ENCODE results near the gene SMAD5. TPM values are rescaled to one million over a fixed set of nuclear protein-coding genes. Genes with fewer than 3 reads are reported as not detected.

The SMAD5 gene
- total and polyA plus RNA-seq, 5 donors from 2014 or later = 3.5 to 12.0 (median 4.5) TPM

DNA sequence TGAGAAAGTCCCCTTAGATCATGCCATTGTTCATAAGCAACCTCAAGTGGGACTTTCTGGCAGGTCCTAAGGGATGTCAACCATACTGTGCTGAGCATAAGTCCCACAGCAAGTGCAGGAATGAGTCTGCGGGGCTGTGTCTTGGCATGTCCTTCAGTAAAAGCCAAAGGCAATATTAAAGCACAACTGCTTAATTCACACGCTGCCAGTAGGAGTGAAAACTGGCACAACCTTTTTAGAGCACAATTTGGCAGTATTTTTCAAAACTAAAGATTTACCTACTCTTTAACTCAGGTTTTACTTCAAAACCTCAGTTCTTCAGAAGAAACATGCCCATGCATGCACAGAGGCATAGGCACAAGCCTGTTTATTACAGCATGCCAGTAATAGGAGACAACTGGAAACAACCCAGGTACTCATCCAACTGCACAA, 24.4 kb upstream of the SMAD5 start:
- no peaks in the 10 kb centered on the region for H3K27me3 ChIP-seq (ENCODE audit: control insufficient read depth, insufficient read depth, low read length)
- no peak for ATAC-seq (ENCODE audit: low read depth in 2 of 2)
- H3K27ac ChIP-seq (ENCODE audit: insufficient read depth, low read length, poor library complexity, severe bottlenecking) = no peak overlapping the region
- peaks cover 0 to under 1% (median 0%) of the 10 kb centered on the region in 7 donors for H3K9me3 Mint-ChIP-seq
- H3K4me3 Mint-ChIP-seq = no peak overlapping the region
- H3K27me3 Mint-ChIP-seq = peaks cover 20% of the 10 kb centered on the region
- no peaks in the 10 kb centered on the region for H3K36me3 Mint-ChIP-seq
- DNase-seq = no peak
- H3K4me1 Mint-ChIP-seq = no peaks in the 10 kb centered on the region
- H3K36me3 ChIP-seq (ENCODE audit: control insufficient read depth, insufficient read depth, low read length) = no peaks in the 10 kb centered on the region
- no peak overlapping the region for H3K27ac Mint-ChIP-seq
- no peak overlapping the region for H3K4me3 ChIP-seq (ENCODE audit: low read depth, low read length)
- no peaks in the 10 kb centered on the region for H3K9me3 ChIP-seq (ENCODE audit: control insufficient read depth in 2 of 2, low read length in 2 of 2)
- H3K4me1 ChIP-seq (ENCODE audit: control insufficient read depth, insufficient read depth, low read length, poor library complexity, severe bottlenecking) = no peaks in the 10 kb centered on the region

DNA sequence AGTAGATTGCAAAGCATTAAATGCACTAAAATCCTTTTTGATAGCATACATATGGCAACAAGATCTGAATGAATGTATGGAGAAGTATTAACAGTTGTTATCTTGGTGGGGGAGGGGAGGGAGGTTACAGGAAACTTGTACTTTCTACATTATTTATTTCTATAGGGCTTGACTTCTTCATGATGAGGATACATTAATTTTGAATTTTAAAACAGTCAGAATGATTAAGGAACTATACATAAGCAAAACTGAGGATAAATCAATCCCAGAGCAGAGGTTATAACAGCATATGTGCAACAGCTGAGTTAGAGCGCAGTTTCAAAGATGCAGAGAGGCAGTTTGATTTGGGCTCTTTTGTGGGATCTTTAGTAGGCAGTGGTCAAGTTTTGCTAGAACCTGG, 23.9 kb upstream of the SMAD5 start:
- H3K27me3 Mint-ChIP-seq = peaks cover 25% of the 10 kb centered on the region
- H3K4me3 Mint-ChIP-seq = no peak overlapping the region
- Histone ChIP-seq H3K27me3 (ENCODE audit: control insufficient read depth, insufficient read depth, low read length) (no peaks in the 10 kb centered on the region), H3K36me3 (ENCODE audit: control insufficient read depth, insufficient read depth, low read length) (no peaks in the 10 kb centered on the region), H3K4me3 (ENCODE audit: low read depth, low read length) (no peak overlapping the region), H3K27ac (ENCODE audit: insufficient read depth, low read length, poor library complexity, severe bottlenecking) (no peak overlapping the region), H3K9me3 (ENCODE audit: control insufficient read depth in 2 of 2, low read length in 2 of 2) (no peaks in the 10 kb centered on the region), H3K4me1 (ENCODE audit: control insufficient read depth, insufficient read depth, low read length, poor library complexity, severe bottlenecking) (no peaks in the 10 kb centered on the region)
- no peaks in the 10 kb centered on the region for H3K36me3 Mint-ChIP-seq
- ATAC-seq (ENCODE audit: low read depth in 2 of 2) (no peak), DNase-seq (no peak)
- peaks cover 0 to 3% (median 0%) of the 10 kb centered on the region in 7 donors for H3K9me3 Mint-ChIP-seq
- H3K27ac Mint-ChIP-seq = no peak overlapping the region
- no peaks in the 10 kb centered on the region for H3K4me1 Mint-ChIP-seq

DNA sequence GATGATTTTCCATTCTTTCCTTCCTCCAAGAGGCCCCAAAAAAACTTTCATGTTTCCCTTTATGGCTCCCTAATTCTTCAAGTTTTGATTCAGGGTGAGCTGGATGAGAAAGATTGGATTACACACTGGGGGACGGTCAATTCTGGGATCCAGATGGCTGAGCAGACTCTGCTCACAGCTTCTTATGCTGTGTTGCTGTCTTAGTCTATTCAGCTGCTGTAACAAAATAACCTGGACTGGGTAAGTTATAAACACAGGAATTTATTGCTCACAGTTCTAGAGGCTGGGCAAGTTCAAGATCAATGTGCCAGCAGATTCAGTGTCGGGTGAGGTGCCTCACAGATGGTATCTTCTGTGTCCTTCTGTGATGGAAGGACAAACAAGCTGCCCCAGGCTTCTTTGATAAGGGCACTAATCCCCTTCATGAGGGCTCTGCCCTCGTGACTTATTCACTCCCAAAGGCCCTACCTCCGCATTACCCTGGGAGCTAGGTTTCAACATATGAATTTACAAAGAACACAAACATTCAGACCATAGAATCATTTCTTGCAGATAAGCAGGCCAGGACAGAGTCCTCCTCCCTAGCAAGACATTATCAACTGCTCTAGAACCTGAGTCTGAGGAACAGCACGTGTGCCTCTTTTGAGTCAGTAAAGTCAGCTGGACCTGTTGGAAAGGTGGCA, 23.1 kb upstream of the SMAD5 start:
- Mint-ChIP-seq H3K36me3 (no peaks in the 10 kb centered on the region), H3K9me3 (peaks cover 0 to 3% (median 0%) of the 10 kb centered on the region in 7 donors), H3K4me3 (no peak overlapping the region), H3K27me3 (peaks cover 24% of the 10 kb centered on the region), H3K27ac (no peak overlapping the region), H3K4me1 (no peaks in the 10 kb centered on the region)
- Histone ChIP-seq H3K27me3 (ENCODE audit: control insufficient read depth, insufficient read depth, low read length) (peaks cover 2% of the 10 kb centered on the region), H3K9me3 (ENCODE audit: control insufficient read depth in 2 of 2, low read length in 2 of 2) (no peaks in the 10 kb centered on the region), H3K4me3 (ENCODE audit: low read depth, low read length) (no peak overlapping the region), H3K36me3 (ENCODE audit: control insufficient read depth, insufficient read depth, low read length) (no peaks in the 10 kb centered on the region), H3K27ac (ENCODE audit: insufficient read depth, low read length, poor library complexity, severe bottlenecking) (no peak overlapping the region), H3K4me1 (ENCODE audit: control insufficient read depth, insufficient read depth, low read length, poor library complexity, severe bottlenecking) (no peaks in the 10 kb centered on the region)
- DNase-seq (no peak), ATAC-seq (ENCODE audit: low read depth in 2 of 2) (no peak)

DNA sequence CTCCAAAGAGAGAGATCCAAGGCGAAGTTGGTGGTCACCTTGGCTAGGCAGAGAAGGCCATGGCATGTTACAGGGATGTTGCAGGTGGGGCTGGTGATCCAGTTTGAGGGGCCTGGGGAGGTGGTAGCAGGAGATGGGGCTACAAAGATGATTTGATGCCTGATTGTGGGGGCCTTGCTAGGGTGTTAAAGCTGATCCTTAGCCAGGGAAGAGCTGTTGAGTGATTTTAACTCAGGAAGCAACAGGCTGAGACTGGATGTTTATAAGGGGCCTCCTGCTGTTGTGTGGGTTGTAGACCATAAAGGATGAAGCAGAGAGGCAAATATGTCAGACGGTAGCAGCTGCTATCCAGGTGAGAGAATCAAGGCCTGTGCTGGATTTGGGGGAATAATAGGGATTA, 19.0 kb upstream of the SMAD5 start:
- ATAC-seq (ENCODE audit: low read depth in 2 of 2) = no peak
- Mint-ChIP-seq H3K4me3 (no peak overlapping the region), H3K36me3 (no peaks in the 10 kb centered on the region), H3K27me3 (peaks cover 14% of the 10 kb centered on the region), H3K4me1 (no peaks in the 10 kb centered on the region), H3K9me3 (peaks cover 0 to 5% (median 0%) of the 10 kb centered on the region in 7 donors), H3K27ac (no peak overlapping the region)
- Histone ChIP-seq H3K27me3 (ENCODE audit: control insufficient read depth, insufficient read depth, low read length) (peaks cover 12% of the 10 kb centered on the region), H3K9me3 (ENCODE audit: control insufficient read depth in 2 of 2, low read length in 2 of 2) (no peaks in the 10 kb centered on the region), H3K4me3 (ENCODE audit: low read depth, low read length) (no peak overlapping the region), H3K27ac (ENCODE audit: insufficient read depth, low read length, poor library complexity, severe bottlenecking) (no peak overlapping the region), H3K4me1 (ENCODE audit: control insufficient read depth, insufficient read depth, low read length, poor library complexity, severe bottlenecking) (no peaks in the 10 kb centered on the region), H3K36me3 (ENCODE audit: control insufficient read depth, insufficient read depth, low read length) (no peaks in the 10 kb centered on the region)
- no peak for DNase-seq

DNA sequence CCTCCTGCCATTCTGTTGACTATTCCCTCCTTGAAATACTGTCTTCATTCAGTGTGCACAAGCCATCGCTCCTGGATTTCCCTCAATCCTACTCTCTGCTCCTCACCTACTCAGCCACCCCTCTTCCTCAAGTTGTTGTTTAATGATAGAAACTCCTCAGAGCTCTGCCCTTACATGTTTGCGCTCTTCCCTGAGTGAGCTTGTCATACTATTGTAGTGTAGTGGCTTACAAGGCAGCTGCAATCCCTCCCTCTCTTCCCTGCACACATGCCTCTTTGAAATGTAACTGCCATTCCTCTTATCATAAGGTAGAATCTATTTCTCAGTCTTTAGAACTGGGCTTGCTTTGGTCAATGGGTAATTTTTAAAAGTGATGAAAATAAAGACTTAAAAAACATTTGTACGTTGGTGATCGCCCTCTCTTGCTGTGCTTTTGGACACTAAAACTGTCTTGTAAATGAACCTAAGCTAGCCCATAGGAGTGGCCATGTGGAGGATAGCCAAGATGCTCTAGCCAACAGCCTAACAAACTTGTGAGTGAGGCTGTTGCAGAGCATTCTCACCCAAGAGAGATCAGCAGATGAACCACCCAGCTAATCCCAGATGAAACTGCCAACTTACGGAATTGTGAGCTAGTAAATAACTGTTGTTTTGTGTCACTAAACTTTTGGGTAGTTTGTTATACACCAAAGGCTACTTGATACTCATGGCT, 18.1 kb upstream of the SMAD5 start:
- Histone ChIP-seq H3K4me3 (ENCODE audit: low read depth, low read length) (no peak overlapping the region), H3K9me3 (ENCODE audit: control insufficient read depth in 2 of 2, low read length in 2 of 2) (no peaks in the 10 kb centered on the region), H3K27me3 (ENCODE audit: control insufficient read depth, insufficient read depth, low read length) (peaks cover 12% of the 10 kb centered on the region), H3K36me3 (ENCODE audit: control insufficient read depth, insufficient read depth, low read length) (no peaks in the 10 kb centered on the region), H3K4me1 (ENCODE audit: control insufficient read depth, insufficient read depth, low read length, poor library complexity, severe bottlenecking) (no peaks in the 10 kb centered on the region), H3K27ac (ENCODE audit: insufficient read depth, low read length, poor library complexity, severe bottlenecking) (no peak overlapping the region)
- Mint-ChIP-seq H3K4me3 (no peak overlapping the region), H3K27ac (no peak overlapping the region), H3K36me3 (no peaks in the 10 kb centered on the region), H3K27me3 (peaks cover 14% of the 10 kb centered on the region), H3K4me1 (no peaks in the 10 kb centered on the region), H3K9me3 (peaks cover 0 to 5% (median 0%) of the 10 kb centered on the region in 7 donors)
- DNase-seq = no peak
- ATAC-seq (ENCODE audit: low read depth in 2 of 2) = no peak

DNA sequence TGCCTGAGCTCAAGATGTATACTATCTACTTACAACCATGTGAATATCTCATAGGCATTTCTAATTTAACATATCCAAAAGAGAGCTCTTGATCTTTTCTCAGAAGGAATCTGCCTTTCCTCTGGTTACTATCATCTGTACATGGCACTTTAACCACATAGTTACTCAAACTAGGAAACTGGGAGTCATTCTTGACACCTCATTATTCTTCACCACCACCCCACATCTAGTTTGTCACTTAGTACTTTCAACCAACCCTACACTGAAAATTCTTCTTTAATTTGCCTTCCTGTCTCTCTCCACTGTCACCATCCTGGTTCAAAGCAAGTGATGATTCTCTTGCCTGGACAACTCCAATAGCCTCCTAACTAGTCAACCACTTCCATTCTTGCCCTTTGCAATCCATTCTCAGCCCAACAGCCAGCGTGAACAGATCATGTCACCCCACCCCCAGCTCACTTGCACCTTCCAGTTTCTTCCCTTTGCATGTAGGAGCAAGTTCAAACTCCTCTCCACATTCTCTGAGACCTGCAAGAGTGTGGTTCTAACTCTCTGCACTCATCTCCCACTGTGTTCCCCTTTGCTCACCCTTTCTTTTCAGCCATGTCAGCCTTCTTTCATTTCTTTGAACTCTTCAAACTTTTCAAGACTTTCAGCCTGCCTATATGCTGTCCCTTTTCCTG, 17.3 kb upstream of the SMAD5 start:
- DNase-seq = no peak
- H3K9me3 ChIP-seq (ENCODE audit: control insufficient read depth in 2 of 2, low read length in 2 of 2) = no peaks in the 10 kb centered on the region
- ATAC-seq (ENCODE audit: low read depth in 2 of 2) = no peak
- H3K27me3 ChIP-seq (ENCODE audit: control insufficient read depth, insufficient read depth, low read length) = peaks cover 12% of the 10 kb centered on the region
- no peak overlapping the region for H3K27ac Mint-ChIP-seq
- peaks cover 0 to 7% (median 0%) of the 10 kb centered on the region in 7 donors for H3K9me3 Mint-ChIP-seq
- no peak overlapping the region for H3K4me3 ChIP-seq (ENCODE audit: low read depth, low read length)
- peaks cover 14% of the 10 kb centered on the region for H3K27me3 Mint-ChIP-seq
- no peak overlapping the region for H3K4me3 Mint-ChIP-seq
- H3K36me3 ChIP-seq (ENCODE audit: control insufficient read depth, insufficient read depth, low read length) = no peaks in the 10 kb centered on the region
- no peak overlapping the region for H3K27ac ChIP-seq (ENCODE audit: insufficient read depth, low read length, poor library complexity, severe bottlenecking)
- no peaks in the 10 kb centered on the region for H3K4me1 ChIP-seq (ENCODE audit: control insufficient read depth, insufficient read depth, low read length, poor library complexity, severe bottlenecking)
- no peaks in the 10 kb centered on the region for H3K4me1 Mint-ChIP-seq
- no peaks in the 10 kb centered on the region for H3K36me3 Mint-ChIP-seq

DNA sequence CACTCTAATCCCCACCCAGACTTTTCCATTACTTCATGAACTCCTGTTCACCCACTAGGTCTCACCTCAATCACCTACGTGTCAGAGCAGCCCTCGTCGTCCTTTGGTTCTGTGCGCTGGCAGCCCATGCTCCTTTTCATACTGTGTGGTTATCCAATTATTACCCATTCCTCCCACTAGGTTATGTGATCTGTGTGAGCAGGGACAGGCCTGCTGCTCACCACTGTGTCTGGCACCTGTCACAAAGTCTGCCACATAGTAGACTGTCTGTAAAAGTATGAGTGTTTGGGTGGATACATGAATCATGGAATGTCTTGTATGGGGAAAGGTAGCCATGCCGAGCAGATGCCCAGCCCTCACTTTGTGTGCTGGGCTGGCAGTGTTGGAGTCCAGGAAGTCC, 12.1 kb upstream of the SMAD5 start:
- Mint-ChIP-seq H3K9me3 (peaks cover 0 to 7% (median 0%) of the 10 kb centered on the region in 7 donors), H3K27ac (peak overlapping the region in 1 of 3 donors; percentile 50), H3K36me3 (no peaks in the 10 kb centered on the region), H3K4me3 (no peak overlapping the region), H3K27me3 (peaks cover 9% of the 10 kb centered on the region), H3K4me1 (no peaks in the 10 kb centered on the region)
- H3K27ac ChIP-seq (ENCODE audit: insufficient read depth, low read length, poor library complexity, severe bottlenecking) = no peak overlapping the region
- H3K4me1 ChIP-seq (ENCODE audit: control insufficient read depth, insufficient read depth, low read length, poor library complexity, severe bottlenecking) = no peaks in the 10 kb centered on the region
- H3K36me3 ChIP-seq (ENCODE audit: control insufficient read depth, insufficient read depth, low read length) = no peaks in the 10 kb centered on the region
- no peak for DNase-seq
- no peak overlapping the region for H3K4me3 ChIP-seq (ENCODE audit: low read depth, low read length)
- peaks cover 6% of the 10 kb centered on the region for H3K27me3 ChIP-seq (ENCODE audit: control insufficient read depth, insufficient read depth, low read length)
- no peak for ATAC-seq (ENCODE audit: low read depth in 2 of 2)
- H3K9me3 ChIP-seq (ENCODE audit: control insufficient read depth in 2 of 2, low read length in 2 of 2) = no peaks in the 10 kb centered on the region
